Caco-2 (cell line): ENCODE data around the gene ESD. TPM values are rescaled to one million over a fixed set of nuclear protein-coding genes. Genes with fewer than 3 reads are reported as not detected.
"Not testable (repeated sequence)": the region's sequence is repeated elsewhere in the genome, so short reads cannot be mapped to it uniquely, and the experiment has no call there.

Source experiments
- BruUV-seq: library from RNA; stranded (reverse); fragments of 400-500 nt; replicated peaks from 2 replicates; lab custom pipeline; 2021; lab: Mats Ljungman, UMichigan
- CTCF ChIA-PET: fragments of 300-600 bp; sonication (Branson Sonifier 250); formaldehyde crosslinking; loops from one replicate; lab custom pipeline; 2022; ENCODE audit warnings: antibody characterized with exemption; lab: Charles Lee
- POLR2A ChIA-PET: fragments of 300-600 bp; sonication (Branson Sonifier 250); formaldehyde crosslinking; loops from one replicate; lab custom pipeline; 2022; ENCODE audit warnings: antibody characterized with exemption; lab: Charles Lee
- DNase-seq, 2 experiments: peaks; one replicate each; pipeline versions ENCODE4 v3.0.0 to v3.0.0-alpha.2; 2020 to 2022
- H3K27me3 ChIP-seq: replicated peaks from 2 replicates; pipeline ENCODE4 v1.6.0; 2011; ENCODE audit warnings: low read length; ENCODE audit not compliant: control insufficient read depth, insufficient read depth
- H3K36me3 ChIP-seq: 2 replicates; pipeline ENCODE4 v1.5.1; 2011; ENCODE audit warnings: low read length; ENCODE audit not compliant: control insufficient read depth, insufficient read depth
- H3K4me1 ChIP-seq: fragments of 250-450 bp; sonication (Bioruptor Pico); 2 replicates; pipeline ENCODE4 v1.5.1; 2020; ENCODE audit warnings: mild to moderate bottlenecking
- H3K4me3 ChIP-seq: 2 replicates; pipeline ENCODE4 v1.5.1; 2011; ENCODE audit warnings: low read depth, mild to moderate bottlenecking, control low read depth, low read length
- H3K9me3 ChIP-seq: fragments of 250-450 bp; sonication (Bioruptor Pico); 2 replicates; pipeline ENCODE4 v1.5.1; 2020; ENCODE audit warnings: mild to moderate bottlenecking, moderate library complexity
- H3K27ac Mint-ChIP-seq: one replicate; pipeline ENCODE4 v1.8.0; 2022; ENCODE audit warnings: mixed read lengths; ENCODE audit not compliant: unreplicated experiment
- H3K27me3 Mint-ChIP-seq: one replicate; pipeline ENCODE4 v1.8.0; 2022; ENCODE audit warnings: mixed read lengths; ENCODE audit not compliant: insufficient read depth, unreplicated experiment
- H3K36me3 Mint-ChIP-seq: one replicate; pipeline ENCODE4 v1.8.0; 2022; ENCODE audit warnings: mild to moderate bottlenecking, mixed read lengths; ENCODE audit not compliant: insufficient read depth, unreplicated experiment
- H3K4me1 Mint-ChIP-seq: one replicate; pipeline ENCODE4 v1.8.0; 2022; ENCODE audit warnings: low read depth, mixed read lengths; ENCODE audit not compliant: unreplicated experiment
- H3K4me3 Mint-ChIP-seq: one replicate; pipeline ENCODE4 v1.8.0; 2022; ENCODE audit warnings: mild to moderate bottlenecking, moderate library complexity, mixed read lengths; ENCODE audit not compliant: unreplicated experiment
- H3K9me3 Mint-ChIP-seq: one replicate; pipeline ENCODE4 v1.8.0; 2022; ENCODE audit warnings: mixed read lengths; ENCODE audit not compliant: unreplicated experiment
- intact Hi-C: fragments of 100-400 bp; cut with micrococcal nuclease; formaldehyde crosslinking; loops from one replicate; pipeline ENCODE4 v1.10.0; 2022; ENCODE audit not compliant: unreplicated experiment
- total RNA-seq: library from RNA; stranded (reverse); gene quantifications from 2 replicates; pipeline ENCODE4 v1.2.3, GENCODE V29; 2022
- TF ChIP-seq, protein P1 (sequence below), 2 experiments: fragments of 200-600 bp in 1 of 2; IDR thresholded peaks; 1 replicate in 1 of 2; 2 replicates in 1 of 2; pipeline versions ENCODE4 v1.5.1 to v1.8.0; 2011 to 2022; ENCODE audit warnings: antibody characterized with exemption in 1 of 2, control low read depth in 1 of 2, inconsistent platforms in 1 of 2, low read depth in 1 of 2, low read length in 1 of 2, mild to moderate bottlenecking in 1 of 2, moderate library complexity in 1 of 2; ENCODE audit not compliant: insufficient read depth in 1 of 2, severe bottlenecking in 1 of 2, unreplicated experiment in 1 of 2

ESD gene
- total RNA-seq, 1 experiment from 2014 or later = 119 TPM

DNA sequence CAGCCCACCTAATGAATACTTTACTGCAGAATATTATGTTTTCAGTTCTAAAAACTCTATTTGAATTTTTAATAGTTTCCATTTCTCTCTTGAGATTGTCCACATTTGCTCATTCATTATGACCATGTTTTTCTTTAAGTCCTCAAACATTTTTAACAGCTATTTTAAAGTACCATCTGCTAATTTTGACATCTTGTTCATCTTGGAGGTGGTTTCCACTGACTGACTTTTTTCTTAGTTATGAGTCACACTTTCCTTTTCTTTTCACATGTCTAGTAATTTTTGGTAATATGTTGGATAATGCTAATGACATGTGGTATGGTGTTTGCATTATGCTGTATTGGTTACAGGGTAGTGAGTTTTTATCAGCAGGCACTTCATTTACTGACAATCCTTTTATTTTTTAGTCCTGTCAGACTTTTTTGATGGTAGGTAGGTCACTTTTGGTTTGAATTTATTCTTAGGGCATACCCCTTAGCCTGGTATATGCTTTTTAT is 15.4 kb upstream of the ESD start:
- TF ChIP-seq, protein P1, sequence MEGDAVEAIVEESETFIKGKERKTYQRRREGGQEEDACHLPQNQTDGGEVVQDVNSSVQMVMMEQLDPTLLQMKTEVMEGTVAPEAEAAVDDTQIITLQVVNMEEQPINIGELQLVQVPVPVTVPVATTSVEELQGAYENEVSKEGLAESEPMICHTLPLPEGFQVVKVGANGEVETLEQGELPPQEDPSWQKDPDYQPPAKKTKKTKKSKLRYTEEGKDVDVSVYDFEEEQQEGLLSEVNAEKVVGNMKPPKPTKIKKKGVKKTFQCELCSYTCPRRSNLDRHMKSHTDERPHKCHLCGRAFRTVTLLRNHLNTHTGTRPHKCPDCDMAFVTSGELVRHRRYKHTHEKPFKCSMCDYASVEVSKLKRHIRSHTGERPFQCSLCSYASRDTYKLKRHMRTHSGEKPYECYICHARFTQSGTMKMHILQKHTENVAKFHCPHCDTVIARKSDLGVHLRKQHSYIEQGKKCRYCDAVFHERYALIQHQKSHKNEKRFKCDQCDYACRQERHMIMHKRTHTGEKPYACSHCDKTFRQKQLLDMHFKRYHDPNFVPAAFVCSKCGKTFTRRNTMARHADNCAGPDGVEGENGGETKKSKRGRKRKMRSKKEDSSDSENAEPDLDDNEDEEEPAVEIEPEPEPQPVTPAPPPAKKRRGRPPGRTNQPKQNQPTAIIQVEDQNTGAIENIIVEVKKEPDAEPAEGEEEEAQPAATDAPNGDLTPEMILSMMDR (IDR thresholded peaks at IDR 0.05; ENCODE audit: insufficient read depth in 1 of 2, low read depth in 1 of 2, low read length in 1 of 2, severe bottlenecking in 1 of 2, unreplicated experiment in 1 of 2) = no peak
- Mint-ChIP-seq H3K4me1 (no peaks in the 10 kb centered on the region), H3K4me3 (no peak overlapping the region), H3K27ac (no peak overlapping the region), H3K9me3 (peaks cover 19% of the 10 kb centered on the region), H3K27me3 (peaks cover 12% of the 10 kb centered on the region), H3K36me3 (no peaks in the 10 kb centered on the region)
- DNase-seq = no peak
- intact Hi-C loops = no loop called here
- Histone ChIP-seq H3K9me3 (peaks cover 11% of the 10 kb centered on the region), H3K4me1 (no peaks in the 10 kb centered on the region), H3K4me3 (no peak overlapping the region), H3K27me3 (no peaks in the 10 kb centered on the region), H3K36me3 (no peaks in the 10 kb centered on the region)
- CTCF ChIA-PET = no interaction called here
- BruUV-seq = no TSS peak
- POLR2A ChIA-PET = no interaction called here

DNA sequence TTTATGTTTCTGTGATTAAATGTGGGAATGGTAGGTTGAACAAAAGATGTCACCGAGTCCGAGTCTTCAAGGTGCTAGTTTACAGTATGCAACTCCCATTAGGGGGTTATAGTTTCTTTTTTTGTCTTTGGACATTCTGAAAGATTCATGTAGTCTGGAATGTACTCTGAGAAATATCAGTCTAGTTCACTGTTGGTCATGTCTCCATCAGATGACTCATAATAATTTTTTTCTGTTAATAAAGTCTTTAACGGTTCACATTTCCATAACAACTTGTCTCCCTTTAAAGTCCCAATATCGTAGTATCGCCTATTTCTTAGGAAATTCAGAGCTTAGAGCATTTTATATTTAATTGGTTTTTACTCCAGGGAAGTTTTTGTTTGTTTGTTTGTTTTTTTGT is 13.5 kb upstream of the ESD start:
- no peaks in the 10 kb centered on the region for H3K27me3 ChIP-seq
- no peaks in the 10 kb centered on the region for H3K36me3 ChIP-seq
- peaks cover 15% of the 10 kb centered on the region for H3K27me3 Mint-ChIP-seq
- H3K4me1 Mint-ChIP-seq = no peaks in the 10 kb centered on the region
- H3K9me3 Mint-ChIP-seq = peaks cover 19% of the 10 kb centered on the region
- TF ChIP-seq, protein P1 (IDR thresholded peaks at IDR 0.05; ENCODE audit: insufficient read depth in 1 of 2, low read depth in 1 of 2, low read length in 1 of 2, severe bottlenecking in 1 of 2, unreplicated experiment in 1 of 2) = no peak
- BruUV-seq = no TSS peak
- intact Hi-C loops = no loop called here
- H3K4me3 ChIP-seq = no peak overlapping the region
- no peak for DNase-seq
- no peak overlapping the region for H3K4me3 Mint-ChIP-seq
- no peak overlapping the region for H3K27ac Mint-ChIP-seq
- POLR2A ChIA-PET = no interaction called here
- CTCF ChIA-PET = no interaction called here
- H3K36me3 Mint-ChIP-seq = no peaks in the 10 kb centered on the region
- peaks cover 11% of the 10 kb centered on the region for H3K9me3 ChIP-seq
- no peaks in the 10 kb centered on the region for H3K4me1 ChIP-seq

DNA sequence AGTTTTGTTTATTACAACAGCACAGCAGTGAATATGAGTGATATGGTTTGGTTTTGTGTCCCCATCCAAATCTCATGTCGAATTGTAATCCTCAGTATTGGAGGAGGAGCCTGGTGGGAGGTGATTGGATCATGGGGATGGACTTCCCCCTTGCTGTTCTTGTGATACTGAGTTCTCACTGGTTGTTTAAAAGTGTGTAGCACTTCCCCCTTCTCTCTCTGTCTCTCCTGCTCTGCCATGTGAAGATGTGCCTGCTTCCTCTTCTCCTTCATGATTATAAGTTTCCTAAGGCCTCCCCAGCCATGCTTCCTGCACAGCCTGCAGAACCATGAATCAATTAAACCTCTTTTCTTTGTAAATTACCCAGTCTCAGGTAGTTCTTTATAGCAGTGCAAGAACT is 8.0 kb upstream of the ESD start:
- H3K4me3 ChIP-seq, H3K4me3 Mint-ChIP-seq, H3K9me3 Mint-ChIP-seq, H3K9me3 ChIP-seq, CTCF ChIA-PET, H3K36me3 Mint-ChIP-seq, BruUV-seq, H3K4me1 Mint-ChIP-seq, POLR2A ChIA-PET, intact Hi-C loops, H3K27me3 ChIP-seq, DNase-seq, H3K36me3 ChIP-seq, H3K27ac Mint-ChIP-seq, H3K4me1 ChIP-seq: not testable (repeated sequence)
- H3K27me3 Mint-ChIP-seq = peaks cover 11% of the 10 kb centered on the region

DNA sequence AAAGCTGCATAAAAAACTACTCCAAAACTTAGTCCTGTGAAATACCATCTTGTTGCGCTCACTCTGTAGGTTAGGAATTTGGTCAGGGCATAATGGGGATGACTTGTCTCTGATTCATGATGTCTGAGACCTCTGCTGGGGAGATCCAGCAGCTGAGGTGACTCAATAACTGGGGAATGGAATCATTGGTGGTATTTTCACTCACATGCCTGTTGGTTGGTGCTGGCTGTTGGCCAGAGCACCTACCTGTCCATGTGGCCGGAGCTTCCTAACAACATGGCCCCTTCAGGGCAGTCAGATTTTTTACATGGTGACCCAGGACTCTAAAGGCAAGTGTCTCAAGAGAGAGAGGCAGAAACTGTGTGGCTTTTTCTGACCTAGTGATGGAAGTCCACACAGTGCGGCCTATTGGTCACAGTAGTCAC is 7.4 kb upstream of the ESD start:
- H3K27me3 Mint-ChIP-seq = peaks cover 9% of the 10 kb centered on the region
- no peak overlapping the region for H3K4me3 ChIP-seq
- DNase-seq = no peak
- H3K9me3 ChIP-seq = no peaks in the 10 kb centered on the region
- H3K36me3 ChIP-seq = no peaks in the 10 kb centered on the region
- BruUV-seq = no TSS peak
- ChIA-PET POLR2A (no interaction called here), CTCF (no interaction called here)
- H3K27ac Mint-ChIP-seq = no peak overlapping the region
- intact Hi-C loops = no loop called here
- H3K9me3 Mint-ChIP-seq = no peaks in the 10 kb centered on the region
- no peaks in the 10 kb centered on the region for H3K4me1 ChIP-seq
- TF ChIP-seq, protein P1 (IDR thresholded peaks at IDR 0.05; ENCODE audit: insufficient read depth in 1 of 2, low read depth in 1 of 2, low read length in 1 of 2, severe bottlenecking in 1 of 2, unreplicated experiment in 1 of 2) = no peak
- no peaks in the 10 kb centered on the region for H3K27me3 ChIP-seq
- no peaks in the 10 kb centered on the region for H3K36me3 Mint-ChIP-seq
- H3K4me3 Mint-ChIP-seq = no peak overlapping the region
- no peaks in the 10 kb centered on the region for H3K4me1 Mint-ChIP-seq
